Measurements from ENCODE around the gene ASPSCR1. TPM values are rescaled to one million over a fixed set of nuclear protein-coding genes. Genes with fewer than 3 reads are reported as not detected.

The ASPSCR1 gene
- total RNA-seq, 1 donor from 2014 or later = 13.1 TPM

DNA sequence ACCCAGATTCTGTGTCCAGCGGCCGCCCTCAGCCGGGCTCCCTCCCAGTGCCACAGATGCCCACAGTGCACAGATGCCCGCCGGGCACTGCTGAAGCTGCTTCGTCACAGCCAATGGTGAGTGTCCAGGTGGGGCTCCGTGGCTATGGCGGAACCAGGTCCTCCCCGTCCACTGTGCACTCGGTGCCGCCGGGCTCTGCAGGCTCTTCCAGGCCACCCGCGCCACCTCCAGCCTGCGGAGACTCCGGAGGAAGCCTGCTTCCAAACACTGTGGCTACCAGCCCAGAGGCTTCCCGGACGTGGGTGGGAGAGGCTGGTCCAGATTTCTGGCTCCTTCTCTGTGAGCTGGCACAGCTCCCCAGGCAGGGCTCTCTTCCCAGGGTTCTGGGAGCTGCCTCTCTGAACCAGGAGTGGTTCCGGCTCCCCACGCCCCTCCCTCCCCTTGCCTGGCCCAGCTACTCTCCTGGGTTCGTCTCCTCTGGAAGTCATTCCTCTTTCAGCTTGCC lies 37.5 kb upstream of the ASPSCR1 start:
- Histone ChIP-seq H3K9ac (no peak overlapping the region), H4K20me1 (ENCODE audit: low read depth) (no peaks in the 10 kb centered on the region), H3K4me3 (no peak overlapping the region), H3K27ac (no peak overlapping the region), H3F3A (ENCODE audit: low read depth) (peaks cover 14% of the 10 kb centered on the region), H3K9me3 (ENCODE audit: low read depth) (no peaks in the 10 kb centered on the region), H3K4me1 (peaks cover 21% of the 10 kb centered on the region), H3K4me2 (no peak overlapping the region), H3K36me3 (no peaks in the 10 kb centered on the region), H3K27me3 (peaks cover 36% of the 10 kb centered on the region), H2AFZ (replicated peaks) (no peak overlapping the region), H3K79me2 (ENCODE audit: low read depth) (peaks cover 6% of the 10 kb centered on the region)
- no peak for TF ChIP-seq CTCF (IDR thresholded peaks at IDR 0.05)
- TF ChIP-seq EZH2phosphoT487 (IDR thresholded peaks at IDR 0.05) = no peak
- no peak for TF ChIP-seq EZH2 (IDR thresholded peaks at IDR 0.05)
- DNase-seq (ENCODE audit: low spot score) = no peak
- Mint-ChIP-seq H3K36me3 (peaks cover under 1% of the 10 kb centered on the region), H3K27me3 (ENCODE audit: insufficient read depth, low read depth) (peaks cover 12% of the 10 kb centered on the region), H3K4me1 (peaks cover 12% of the 10 kb centered on the region), H3K4me3 (no peak overlapping the region), H3K9me3 (no peaks in the 10 kb centered on the region), H3K27ac (no peak overlapping the region)

GRCh38 chr17:81940538-81941483 lies 36.6 kb upstream of the ASPSCR1 start:
- no peaks in the 10 kb centered on the region for H3K9me3 Mint-ChIP-seq
- Histone ChIP-seq H4K20me1 (ENCODE audit: low read depth) (no peaks in the 10 kb centered on the region), H2AFZ (replicated peaks) (no peak overlapping the region), H3F3A (ENCODE audit: low read depth) (peaks cover 14% of the 10 kb centered on the region), H3K27ac (no peak overlapping the region), H3K79me2 (ENCODE audit: low read depth) (peaks cover 5% of the 10 kb centered on the region), H3K27me3 (peaks cover 36% of the 10 kb centered on the region), H3K9me3 (ENCODE audit: low read depth) (no peaks in the 10 kb centered on the region), H3K36me3 (no peaks in the 10 kb centered on the region), H3K4me1 (peaks cover 21% of the 10 kb centered on the region), H3K9ac (no peak overlapping the region), H3K4me2 (peak overlapping the region; percentile 70), H3K4me3 (no peak overlapping the region)
- no peaks in the 10 kb centered on the region for H3K36me3 Mint-ChIP-seq
- peak overlapping the region; percentile 37 for H3K27ac Mint-ChIP-seq
- H3K4me3 Mint-ChIP-seq = no peak overlapping the region
- DNase-seq (ENCODE audit: low spot score) = no peak
- peaks cover 10% of the 10 kb centered on the region for H3K4me1 Mint-ChIP-seq
- TF ChIP-seq CTCF (IDR thresholded peaks at IDR 0.05) (no peak), EZH2phosphoT487 (IDR thresholded peaks at IDR 0.05) (no peak), EZH2 (IDR thresholded peaks at IDR 0.05) (no peak)
- H3K27me3 Mint-ChIP-seq (ENCODE audit: insufficient read depth, low read depth) = peaks cover 11% of the 10 kb centered on the region

DNA sequence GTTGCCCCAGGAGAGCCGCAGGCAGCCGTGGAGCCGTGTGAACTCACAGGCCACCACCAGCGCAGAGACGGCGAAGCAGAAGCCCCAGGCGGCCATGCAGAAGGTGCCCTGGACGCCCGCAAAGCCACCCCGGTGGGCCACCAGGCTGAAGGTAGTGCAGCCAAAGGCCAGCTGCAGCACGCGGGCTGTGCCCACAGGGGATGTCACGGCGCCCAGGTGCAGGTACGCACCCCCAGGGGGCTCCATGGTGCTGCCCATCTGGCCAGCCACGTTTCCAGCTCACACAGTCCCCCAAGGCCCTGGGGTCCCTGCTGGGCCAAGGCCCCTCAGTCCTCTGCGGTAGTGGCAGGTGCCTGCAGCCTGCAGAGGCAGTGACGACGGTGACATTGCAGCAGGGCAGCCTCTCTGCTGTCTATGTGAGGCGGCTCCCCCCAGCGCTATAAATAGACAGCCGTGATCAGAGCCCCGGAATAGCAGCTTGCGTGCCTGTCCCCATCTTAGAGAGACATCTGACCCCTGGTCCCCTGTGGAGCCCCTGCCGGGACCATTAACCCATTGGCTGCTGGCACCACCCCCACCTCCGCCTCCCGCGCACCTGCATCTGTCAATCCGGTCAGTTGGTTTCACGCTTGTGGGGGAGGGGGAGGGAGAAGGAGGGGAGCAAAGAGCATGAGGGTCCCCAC lies 35.8 kb upstream of the ASPSCR1 start:
- Mint-ChIP-seq H3K36me3 (no peaks in the 10 kb centered on the region), H3K9me3 (no peaks in the 10 kb centered on the region), H3K27me3 (ENCODE audit: insufficient read depth, low read depth) (peaks cover 9% of the 10 kb centered on the region), H3K4me1 (peaks cover 8% of the 10 kb centered on the region), H3K4me3 (no peak overlapping the region), H3K27ac (no peak overlapping the region)
- no peak overlapping the region for H2AFZ ChIP-seq (replicated peaks)
- no peaks in the 10 kb centered on the region for H3K9me3 ChIP-seq (ENCODE audit: low read depth)
- peak; percentile 62 for DNase-seq (ENCODE audit: low spot score)
- H3K79me2 ChIP-seq (ENCODE audit: low read depth) = no peaks in the 10 kb centered on the region
- peak overlapping the region; percentile 70 for H3K4me2 ChIP-seq
- peaks cover 34% of the 10 kb centered on the region for H3K27me3 ChIP-seq
- TF ChIP-seq EZH2phosphoT487 (IDR thresholded peaks at IDR 0.05) (no peak), CTCF (IDR thresholded peaks at IDR 0.05) (no peak), EZH2 (IDR thresholded peaks at IDR 0.05) (no peak)
- peaks cover 14% of the 10 kb centered on the region for H3F3A ChIP-seq (ENCODE audit: low read depth)
- H3K9ac ChIP-seq = no peak overlapping the region
- peaks cover 21% of the 10 kb centered on the region for H3K4me1 ChIP-seq
- H3K27ac ChIP-seq = no peak overlapping the region
- H3K36me3 ChIP-seq = no peaks in the 10 kb centered on the region
- H4K20me1 ChIP-seq (ENCODE audit: low read depth) = no peaks in the 10 kb centered on the region
- H3K4me3 ChIP-seq = no peak overlapping the region
